Embryonic facial prominence (tissue), 1 donor: Measurements from ENCODE around the gene ZNF627.
"Not testable (repeated sequence)": the region's sequence is repeated elsewhere in the genome, so short reads cannot be mapped to it uniquely, and the experiment has no call there.

Experiments
- DNase-seq: peaks from one replicate; pipeline ENCODE4 v3.0.0-alpha.2; 2016; ENCODE audit errors: extremely low spot score

Gene ZNF627

GRCh38 chr19:11624069-11624463 lies 26.8 kb downstream of the ZNF627 start:
- no peak for DNase-seq

GRCh38 chr19:11626252-11626651 lies 29.0 kb downstream of the ZNF627 start:
- no peak for DNase-seq

DNA sequence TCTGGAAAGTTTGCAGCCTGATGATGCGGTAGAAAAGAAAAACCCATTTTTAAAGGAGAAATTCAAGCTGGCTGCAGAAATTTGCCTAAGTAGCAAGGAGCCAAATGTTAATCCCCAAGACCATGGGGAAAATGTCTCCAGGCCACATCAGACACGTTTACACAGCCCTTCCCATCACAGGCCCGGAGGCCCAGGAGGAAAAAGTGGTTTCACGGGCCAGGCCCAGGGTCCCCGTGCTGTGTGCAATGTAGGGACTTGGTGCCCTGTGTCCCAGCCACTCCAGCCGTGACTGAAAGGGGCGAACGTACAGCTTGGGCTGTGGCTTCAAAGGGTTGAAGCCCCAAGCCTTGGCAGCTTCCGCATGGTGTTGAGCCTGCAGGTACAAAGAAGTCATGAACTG lies 35.9 kb downstream of the ZNF627 start:
- no peak for DNase-seq

DNA sequence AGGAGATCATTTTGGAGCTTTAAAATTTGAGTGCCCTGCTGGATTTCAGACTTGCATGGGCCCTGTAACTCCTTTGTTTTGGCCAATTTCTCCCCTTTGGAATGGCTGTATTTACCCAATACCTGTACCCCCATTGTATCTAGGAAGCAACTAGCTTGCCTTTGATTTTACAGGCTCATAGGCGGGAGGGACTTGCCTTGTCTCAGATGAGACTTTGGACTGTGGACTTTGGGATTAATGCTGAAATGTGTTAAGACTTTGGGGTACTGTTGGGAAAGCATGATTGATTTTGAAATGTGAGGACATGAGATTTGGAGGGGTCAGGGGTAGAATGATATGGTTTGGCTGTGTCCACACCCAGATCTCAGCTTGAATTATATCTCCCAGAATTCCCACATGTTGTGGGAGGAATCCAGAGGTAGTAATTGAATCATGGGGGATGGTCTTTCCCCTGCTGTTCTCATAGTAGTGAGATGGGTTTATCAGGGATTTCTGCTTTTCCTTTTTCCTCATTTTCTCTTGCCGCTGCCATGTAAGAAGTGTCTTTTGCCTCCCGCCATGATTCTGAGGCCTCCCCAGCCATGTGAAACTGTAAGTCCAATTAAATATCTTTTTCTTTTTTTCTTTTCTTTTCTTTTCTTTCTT lies 36.9 kb downstream of the ZNF627 start:
- DNase-seq: not testable (repeated sequence)

DNA sequence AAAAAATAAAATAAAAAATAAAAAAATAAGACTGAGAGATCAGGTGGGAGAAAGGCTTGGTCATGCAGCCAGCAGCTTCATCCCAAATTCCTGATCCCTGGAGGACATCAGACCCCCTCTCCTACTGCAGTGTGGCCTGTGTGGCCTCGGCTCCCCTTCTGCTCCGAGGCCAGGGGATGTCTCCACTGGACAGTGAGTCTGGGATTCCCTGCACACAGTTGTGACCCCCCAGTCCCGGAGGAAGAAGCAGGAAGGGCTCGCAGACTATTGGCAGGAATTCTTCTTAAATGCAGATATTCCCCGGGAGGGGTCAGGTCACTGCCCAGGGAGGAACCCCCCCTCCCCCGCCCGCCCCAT lies 41.9 kb downstream of the ZNF627 start:
- no peak for DNase-seq

DNA sequence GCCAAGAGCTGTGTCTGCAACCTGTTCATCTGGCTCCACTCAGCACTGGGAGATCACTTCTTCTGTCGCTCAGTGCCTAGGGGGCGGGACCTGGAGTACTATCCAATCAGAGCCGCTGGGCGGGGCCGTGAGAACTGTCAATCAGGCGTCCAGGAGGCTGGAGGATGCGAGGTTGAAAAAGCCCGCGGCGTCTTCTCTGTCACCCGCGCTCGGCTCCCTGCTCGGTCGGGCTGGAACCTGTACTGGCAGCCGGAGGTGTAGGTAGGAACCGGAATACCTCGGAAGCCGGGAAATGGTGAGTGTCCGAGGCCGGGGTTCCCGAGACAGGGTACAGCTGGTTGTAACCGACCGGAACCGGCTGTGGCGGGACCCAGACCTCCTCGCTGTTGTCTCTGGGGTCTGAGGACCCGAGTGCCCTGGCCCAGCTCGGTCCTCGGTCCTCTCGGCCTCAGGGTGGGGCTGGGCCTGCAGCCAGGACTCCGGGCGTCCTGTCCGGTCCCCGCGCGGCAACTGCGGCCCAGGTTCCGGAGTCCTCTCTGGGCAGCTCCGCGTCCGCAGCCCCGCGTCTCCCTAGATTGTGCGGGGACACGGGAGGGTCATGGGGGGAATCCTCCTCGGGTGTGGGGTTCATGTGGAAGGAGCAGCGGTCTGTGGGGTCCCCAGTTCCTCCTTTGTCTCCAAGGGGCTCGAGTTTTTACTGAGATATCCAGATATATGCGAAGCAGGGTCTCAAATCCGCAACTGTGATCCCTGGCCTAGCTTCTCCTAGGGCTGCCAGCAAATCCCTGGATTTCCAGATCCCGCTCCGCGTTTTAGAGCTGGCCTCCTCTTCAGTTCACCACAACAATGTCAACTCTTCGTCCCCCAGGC lies 42.6 kb downstream of the ZNF627 start:
- DNase-seq: peak; percentile 89

- DNase-seq: no peak
These were observed 44.0 kb downstream of the ZNF627 start for GRCh38 chr19:11641244-11641643.

DNA sequence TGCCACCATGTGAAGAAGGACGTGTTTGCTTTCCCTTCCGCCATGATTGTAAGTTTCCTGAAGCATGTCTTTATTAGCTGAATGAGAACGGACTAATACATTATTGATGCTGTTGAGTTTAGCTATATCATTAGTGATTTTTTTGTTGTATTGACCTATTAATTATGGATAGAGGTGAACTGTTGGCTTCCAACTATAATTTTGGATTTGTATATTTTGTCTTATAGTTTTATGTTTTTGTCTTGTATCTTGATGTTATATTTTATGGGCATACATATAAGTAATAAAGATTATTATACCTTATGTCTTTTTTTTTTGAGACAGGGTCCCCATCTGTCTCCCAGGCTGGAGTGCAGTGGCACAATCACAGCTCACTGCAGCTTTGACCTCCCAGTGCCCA lies 45.6 kb downstream of the ZNF627 start:
- DNase-seq: no peak

DNA sequence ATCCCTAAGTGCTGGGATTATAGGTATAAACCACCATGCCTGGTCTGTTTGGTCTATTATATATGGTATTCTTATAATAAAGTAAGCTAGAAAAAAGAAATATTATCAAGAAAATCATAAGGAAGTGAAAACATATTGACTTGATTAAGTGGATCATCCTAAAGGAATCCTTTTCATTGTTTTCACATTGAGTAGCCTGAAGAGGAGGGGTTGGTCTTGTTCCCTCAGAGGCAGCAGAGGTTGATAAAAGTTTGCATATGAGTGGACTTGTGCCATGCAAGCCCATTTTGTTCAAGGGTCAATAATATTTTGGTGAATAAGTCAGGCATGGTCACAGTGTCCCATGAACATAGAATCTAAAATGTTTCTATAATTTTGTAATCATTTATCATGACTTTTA lies 52.7 kb downstream of the ZNF627 start:
- no peak for DNase-seq

- DNase-seq: no peak
These were observed 53.8 kb downstream of the ZNF627 start for GRCh38 chr19:11651062-11651461.

GRCh38 chr19:11652056-11652455 lies 54.8 kb downstream of the ZNF627 start:
- no peak for DNase-seq

DNA sequence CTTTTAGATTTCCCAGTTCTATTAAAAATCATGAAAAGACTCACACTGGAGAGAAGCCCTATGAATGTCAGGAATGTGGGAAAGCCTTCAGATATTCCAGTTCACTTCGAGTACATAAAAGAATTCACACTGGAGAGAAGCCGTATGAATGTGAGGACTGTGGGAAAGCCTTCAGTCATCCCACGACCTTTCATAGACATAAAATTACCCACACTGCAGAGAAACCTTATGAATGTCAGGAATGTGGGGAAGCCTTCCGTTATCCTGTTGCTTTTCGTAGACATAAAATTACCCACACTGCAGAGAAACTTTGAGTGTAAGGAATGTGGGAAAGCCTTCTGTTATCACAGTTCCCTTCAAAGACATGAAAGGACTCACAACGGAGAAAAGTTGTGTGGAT lies 55.2 kb downstream of the ZNF627 start:
- no peak for DNase-seq

GRCh38 chr19:11656535-11656934 lies 59.3 kb downstream of the ZNF627 start:
- no peak for DNase-seq

- DNase-seq: no peak
These were observed 60.0 kb downstream of the ZNF627 start for GRCh38 chr19:11657307-11657706.

DNA sequence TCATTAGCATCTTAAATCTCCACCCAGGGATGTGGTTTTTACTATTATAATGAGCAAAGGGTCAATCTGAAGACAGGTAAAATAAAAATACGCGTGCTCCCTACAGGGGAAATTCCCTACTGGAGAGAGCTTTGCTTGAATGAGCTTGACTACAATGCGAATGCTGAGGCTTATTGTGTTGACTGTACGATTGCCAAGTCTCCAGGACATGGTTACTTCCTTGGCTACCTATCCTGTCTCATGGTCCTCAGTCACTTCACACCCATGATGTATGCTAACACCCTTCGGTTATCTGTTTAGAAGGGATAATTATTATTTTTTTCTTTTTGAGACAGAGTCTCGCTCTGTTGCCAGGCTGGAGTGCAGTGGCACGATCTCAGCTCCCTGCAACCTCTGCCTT lies 61.7 kb downstream of the ZNF627 start:
- no peak for DNase-seq

GRCh38 chr19:11659612-11660011 lies 62.3 kb downstream of the ZNF627 start:
- DNase-seq: no peak

DNA sequence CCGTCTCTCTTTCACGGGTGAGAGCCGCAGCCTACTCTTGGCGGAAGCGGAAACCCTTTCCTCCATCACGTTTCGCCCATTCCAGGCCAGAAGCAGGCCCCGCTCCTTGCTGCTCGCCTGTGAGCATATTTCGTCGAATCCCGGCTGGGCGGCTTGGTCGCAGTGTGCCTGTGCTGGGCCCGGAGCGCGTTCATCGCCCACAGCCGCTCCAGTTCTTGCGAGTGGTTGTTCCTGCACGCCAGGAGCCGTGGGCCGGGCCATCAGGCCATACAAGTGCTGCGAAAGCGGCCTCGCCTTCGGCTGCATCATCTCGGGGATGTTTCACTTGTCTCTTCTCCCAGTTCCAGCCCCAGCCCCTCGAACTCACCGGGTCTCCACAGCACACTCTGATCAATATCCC lies 65.0 kb downstream of the ZNF627 start:
- DNase-seq: no peak

GRCh38 chr19:11663181-11663591 lies 65.9 kb downstream of the ZNF627 start:
- DNase-seq: no peak
